ENCODE results near the gene CNOT9.

Gene CNOT9

GRCh38 chr2:218578272-218578877, 9.7 kb downstream of the CNOT9 start:
- DNase-seq, result no peak

- DNase-seq, result no peak
Observed at GRCh38 chr2:218582076-218582475, 13.4 kb downstream of the CNOT9 start.

GRCh38 chr2:218583983-218584850, 15.6 kb downstream of the CNOT9 start:
- no peak for DNase-seq

DNA sequence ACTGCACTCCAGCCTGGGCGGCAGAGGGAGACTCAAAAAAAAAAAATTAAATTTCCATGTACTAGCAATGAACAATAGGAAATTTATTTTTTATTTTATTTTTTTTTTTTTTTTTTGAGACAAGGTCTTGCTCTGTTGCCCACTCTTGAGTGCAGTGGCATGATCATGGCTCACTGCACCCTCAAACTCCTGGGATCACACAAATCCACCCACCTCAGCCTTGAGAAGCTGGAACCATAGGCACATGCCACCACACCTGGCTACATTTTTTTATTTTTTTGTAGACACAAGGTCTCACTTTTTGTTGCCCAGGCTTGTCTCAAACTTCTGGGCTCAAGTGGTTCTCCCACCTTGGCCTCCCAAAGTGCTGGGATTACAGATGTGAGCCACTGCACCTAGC, 16.9 kb downstream of the CNOT9 start:
- DNase-seq, result no peak

GRCh38 chr2:218605432-218605831, 36.8 kb downstream of the CNOT9 start:
- DNase-seq, result no peak

DNA sequence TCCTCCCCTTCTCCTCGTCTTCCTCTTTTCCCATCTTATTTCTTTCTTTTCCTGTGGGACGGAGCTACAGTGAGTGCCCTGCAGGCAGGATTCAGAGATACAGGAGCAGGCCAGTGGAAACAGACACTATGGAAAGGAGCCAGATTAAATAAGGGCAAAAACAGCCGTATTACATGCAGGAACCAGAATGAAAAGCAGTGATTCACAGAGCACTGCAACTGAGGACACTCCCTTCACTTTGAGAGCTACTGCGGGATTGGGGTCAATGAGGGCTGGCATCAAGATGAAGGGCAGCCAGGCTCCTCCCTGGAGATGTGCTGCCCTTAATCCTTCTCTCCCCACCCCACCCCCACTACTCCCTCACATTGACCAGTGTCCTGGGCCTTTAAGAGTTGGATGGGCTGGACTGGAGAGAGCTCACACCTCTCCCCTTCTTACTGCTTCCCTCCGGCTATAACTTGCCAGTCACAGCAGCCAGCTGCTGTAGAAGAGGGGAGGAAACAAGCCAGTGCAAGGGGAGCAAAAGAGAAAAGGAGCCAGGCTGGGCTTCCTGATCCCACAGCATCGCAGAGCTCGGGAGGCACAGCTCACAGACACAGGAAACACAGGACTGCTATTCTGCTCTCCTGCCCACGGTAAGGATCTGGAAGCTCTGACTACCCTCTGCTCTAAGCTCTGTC, 38.9 kb downstream of the CNOT9 start, which contains the start of gene PLCD4:
Gene PLCD4 (plus strand): TSS at position 464 of the 680 bp plus-strand sequence. CDS start 7,841 bp downstream, outside the sequence.
- no peak for DNase-seq

DNA sequence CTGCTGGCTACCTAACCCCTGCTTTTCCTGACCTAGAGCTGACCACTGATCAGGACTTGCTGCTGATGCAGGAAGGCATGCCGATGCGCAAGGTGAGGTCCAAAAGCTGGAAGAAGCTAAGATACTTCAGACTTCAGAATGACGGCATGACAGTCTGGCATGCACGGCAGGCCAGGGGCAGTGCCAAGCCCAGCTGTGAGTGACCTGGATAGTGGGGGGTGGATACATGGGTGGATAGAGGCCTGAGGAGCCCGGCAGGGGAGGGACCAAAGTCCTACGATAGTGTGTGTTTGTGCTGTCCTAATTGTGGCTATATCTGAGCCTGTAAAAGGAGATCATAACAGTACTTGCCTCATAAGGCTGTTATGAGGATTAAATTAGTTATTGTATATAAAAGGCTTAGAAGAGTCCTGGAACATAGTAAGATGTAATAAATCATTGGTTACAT, 47.3 kb downstream of the CNOT9 start:
- DNase-seq, result no peak

DNA sequence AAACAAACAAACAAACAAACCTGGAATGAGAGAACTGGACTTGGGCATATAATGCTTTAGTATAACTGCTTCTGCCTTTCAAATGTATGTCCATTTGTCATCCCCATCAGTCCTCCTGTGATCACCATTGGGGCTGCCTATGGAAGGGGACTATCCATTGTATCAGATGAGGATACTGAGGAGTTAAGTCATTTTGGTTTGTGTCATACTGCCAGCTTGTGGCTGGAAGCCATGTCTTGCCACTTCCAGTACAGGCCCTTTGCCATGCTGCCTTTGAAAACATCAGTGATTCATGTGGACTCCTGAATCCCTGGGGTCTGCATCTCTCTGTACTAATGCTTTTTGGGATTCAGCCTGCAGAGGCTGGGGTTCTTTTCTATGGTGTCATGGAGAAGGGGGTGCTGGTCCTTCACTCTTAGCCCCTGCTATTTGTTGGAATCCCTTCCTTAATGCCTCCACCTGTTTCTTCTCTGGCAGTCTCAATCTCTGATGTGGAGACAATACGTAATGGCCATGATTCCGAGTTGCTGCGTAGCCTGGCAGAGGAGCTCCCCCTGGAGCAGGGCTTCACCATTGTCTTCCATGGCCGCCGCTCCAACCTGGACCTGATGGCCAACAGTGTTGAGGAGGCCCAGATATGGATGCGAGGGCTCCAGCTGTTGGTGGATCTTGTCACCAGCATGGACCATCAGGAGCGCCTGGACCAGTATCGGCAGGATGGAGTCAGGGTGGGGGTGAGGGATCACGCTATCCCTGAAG, 49.6 kb downstream of the CNOT9 start:
- no peak for DNase-seq

DNA sequence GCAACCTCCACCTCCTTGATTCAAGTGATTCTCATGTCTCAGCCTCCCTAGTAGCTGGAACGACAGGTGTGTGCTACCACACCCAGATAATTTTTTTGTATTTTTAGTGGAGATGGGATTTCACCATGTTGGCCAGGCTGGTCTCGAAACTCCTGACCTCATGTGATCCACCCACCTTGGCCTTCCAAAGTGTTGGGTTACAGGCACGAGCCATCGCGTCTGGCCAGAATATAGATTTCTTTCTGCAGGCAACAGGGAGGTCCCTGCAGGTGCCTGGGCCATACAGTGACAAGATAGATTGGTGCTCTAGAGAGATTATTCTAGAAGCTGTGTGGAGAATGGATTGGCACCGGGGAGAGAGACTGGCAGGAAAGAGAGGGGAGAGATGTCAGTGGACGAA, 52.4 kb downstream of the CNOT9 start:
- no peak for DNase-seq

- no peak for DNase-seq
Observed at GRCh38 chr2:218622606-218623365, 54.1 kb downstream of the CNOT9 start.

GRCh38 chr2:218623366-218623705, 54.7 kb downstream of the CNOT9 start:
- no peak for DNase-seq

- no peak for DNase-seq
Observed at GRCh38 chr2:218626369-218626768, 57.7 kb downstream of the CNOT9 start.

GRCh38 chr2:218627939-218628338, 59.3 kb downstream of the CNOT9 start:
- no peak for DNase-seq

DNA sequence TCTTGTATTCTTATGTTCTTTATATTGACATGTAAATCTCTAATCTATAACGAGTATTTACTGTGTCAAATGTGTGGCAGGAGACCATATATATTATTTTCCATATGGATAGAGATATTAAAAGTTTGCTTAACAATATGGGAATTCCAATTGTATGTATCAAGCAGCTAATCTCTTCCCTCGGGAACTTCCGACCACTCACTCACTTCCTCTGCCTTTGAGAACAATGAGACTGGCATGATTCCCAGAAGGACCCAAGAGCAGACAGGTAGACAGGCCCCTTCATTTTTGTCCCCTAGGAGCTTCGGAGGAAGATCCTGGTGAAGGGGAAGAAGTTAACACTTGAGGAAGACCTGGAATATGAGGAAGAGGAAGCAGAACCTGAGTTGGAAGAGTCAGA, 63.2 kb downstream of the CNOT9 start:
- no peak for DNase-seq

GRCh38 chr2:218635719-218636118, 67.1 kb downstream of the CNOT9 start:
- DNase-seq, result no peak

- DNase-seq, result no peak
Observed at GRCh38 chr2:218638372-218638771, 69.7 kb downstream of the CNOT9 start.

DNA sequence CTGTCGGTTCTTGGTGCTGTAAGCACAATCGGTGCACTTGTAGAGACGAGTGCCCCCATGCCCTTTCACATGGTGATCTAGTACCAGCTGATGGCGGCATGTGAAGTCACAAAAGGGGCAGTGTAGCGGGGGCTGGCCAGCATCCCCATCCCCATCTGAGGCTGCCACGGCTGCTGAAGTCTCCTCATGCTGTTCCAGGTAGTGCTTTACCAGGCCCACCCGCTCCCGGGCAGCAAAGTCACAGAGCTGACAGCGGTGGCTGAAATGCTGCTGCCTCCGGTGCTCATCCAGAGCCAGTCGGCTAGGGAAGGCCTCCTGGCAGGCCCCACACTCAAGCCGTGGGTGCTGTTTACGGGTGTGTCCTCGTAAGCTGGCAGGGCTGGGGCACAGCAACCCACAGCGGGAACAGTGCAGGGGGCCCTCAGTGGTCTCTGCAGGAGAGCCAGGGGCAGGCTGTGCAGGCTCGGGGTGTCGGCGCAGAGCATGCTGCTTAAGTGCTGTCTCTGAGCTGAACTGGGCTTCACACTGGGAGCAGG, 73.5 kb downstream of the CNOT9 start:
- no peak for DNase-seq

DNA sequence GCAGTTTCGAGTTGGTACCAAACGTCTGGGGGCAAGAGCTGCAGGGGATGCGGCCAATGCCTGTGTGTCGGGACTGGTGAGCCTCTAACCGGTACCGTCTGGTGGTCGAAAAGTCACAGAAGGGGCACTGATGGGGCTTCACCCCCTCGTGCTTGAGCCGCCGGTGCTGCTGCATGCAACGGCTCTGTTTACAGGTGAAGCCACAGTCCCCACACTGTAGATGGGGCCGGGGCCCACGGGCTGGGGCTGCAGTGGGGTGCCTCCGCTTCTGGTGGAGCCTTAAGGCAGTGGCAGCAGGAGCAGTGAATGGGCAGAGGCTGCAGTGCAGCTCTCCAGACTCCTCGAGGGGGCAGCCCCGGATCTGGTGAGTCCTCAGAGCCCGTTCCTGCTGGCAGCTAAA, 74.1 kb downstream of the CNOT9 start:
- no peak for DNase-seq

DNA sequence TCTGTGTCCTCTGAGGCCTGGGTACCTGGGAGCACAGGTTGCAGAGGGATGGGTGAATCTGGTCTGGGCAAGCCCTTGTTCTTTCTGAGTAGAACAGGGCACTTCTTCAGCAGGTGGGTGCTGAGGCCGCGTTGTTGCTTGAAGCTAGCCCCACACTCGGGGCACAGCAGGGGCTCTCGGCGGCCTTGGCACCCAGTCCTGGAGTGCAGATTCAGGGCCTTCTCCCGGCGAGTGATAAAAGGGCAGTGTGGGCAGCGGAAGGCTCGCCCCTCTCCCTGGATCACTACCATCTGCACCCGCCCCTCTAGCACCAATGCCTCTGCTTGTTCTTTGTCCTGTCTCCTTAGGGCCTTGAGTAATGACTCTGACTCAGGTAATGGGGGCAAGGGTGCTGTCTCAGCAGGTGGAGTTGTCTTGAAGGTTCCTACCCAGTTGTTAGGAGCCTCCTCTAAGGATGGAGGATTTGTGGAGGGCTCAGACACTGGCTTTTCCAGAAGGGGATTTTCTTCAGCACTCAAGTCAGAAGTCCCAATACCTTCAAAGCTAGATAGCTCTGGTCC, 75.2 kb downstream of the CNOT9 start:
- no peak for DNase-seq

DNA sequence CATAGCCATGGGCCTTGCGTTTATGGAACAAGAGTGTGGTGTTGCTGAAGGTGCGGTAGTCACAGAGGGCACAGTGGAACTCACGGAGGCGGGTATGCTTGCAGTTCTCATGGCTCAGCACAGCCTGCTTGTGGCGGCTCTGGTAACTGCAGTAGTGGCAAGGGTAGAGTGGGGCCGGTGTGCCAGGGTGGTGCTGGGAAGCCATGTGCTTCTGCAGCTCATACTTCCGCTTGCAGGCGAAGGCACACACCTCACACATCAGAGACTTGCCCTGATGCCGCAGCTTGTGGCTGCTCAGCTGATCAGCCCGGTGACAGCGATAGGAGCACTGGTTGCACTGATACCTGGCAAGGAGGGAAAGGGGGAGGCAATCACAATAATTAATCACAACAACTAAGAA, 76.1 kb downstream of the CNOT9 start:
- DNase-seq, result no peak

GRCh38 chr2:218645126-218645525, 76.5 kb downstream of the CNOT9 start:
- no peak for DNase-seq
